ENCODE measurements around the gene ARV1. TPM values are rescaled to one million over a fixed set of nuclear protein-coding genes. Genes with fewer than 3 reads are reported as not detected.
"Not testable (repeated sequence)": the region's sequence is repeated elsewhere in the genome, so short reads cannot be mapped to it uniquely, and the experiment has no call there.

The ARV1 gene
- total and polyA plus RNA-seq, 4 donors, result 24.1 to 40.4 (median 31.7) TPM

GRCh38 chr1:231011360-231011759 is 32.5 kb downstream of the ARV1 start:
- Histone ChIP-seq H3K27ac (ENCODE audit: low read depth, low read length) (no peak overlapping the region), H3K4me3 (ENCODE audit: low read depth, low read length) (no peak overlapping the region), H3K27me3 (ENCODE audit: control insufficient read depth, insufficient read depth, low read length) (no peaks in the 10 kb centered on the region), H3K9me3 (ENCODE audit: control insufficient read depth, insufficient read depth, low read length) (peaks cover 3% of the 10 kb centered on the region), H3K36me3 (ENCODE audit: control insufficient read depth, insufficient read depth, low read length) (peaks cover 6% of the 10 kb centered on the region), H3K4me1 (ENCODE audit: control insufficient read depth, insufficient read depth, low read length) (no peaks in the 10 kb centered on the region)
- no peak for DNase-seq (ENCODE audit: low read depth in 4 of 6, low spot score in 6 of 6)
- 100% methylated on average over 2 of the region's 2 CpGs for WGBS (ENCODE audit: insufficient coverage)

GRCh38 chr1:231011963-231012362 is 33.1 kb downstream of the ARV1 start:
- H3K9me3 ChIP-seq (ENCODE audit: control insufficient read depth, insufficient read depth, low read length), result peaks cover 1% of the 10 kb centered on the region
- H3K36me3 ChIP-seq (ENCODE audit: control insufficient read depth, insufficient read depth, low read length), result peaks cover 6% of the 10 kb centered on the region
- DNase-seq (ENCODE audit: low read depth in 4 of 6, low spot score in 6 of 6), result no peak
- WGBS (ENCODE audit: insufficient coverage), result 97% methylated on average over 5 of the region's 5 CpGs
- no peaks in the 10 kb centered on the region for H3K4me1 ChIP-seq (ENCODE audit: control insufficient read depth, insufficient read depth, low read length)
- no peaks in the 10 kb centered on the region for H3K27me3 ChIP-seq (ENCODE audit: control insufficient read depth, insufficient read depth, low read length)
- H3K4me3 ChIP-seq (ENCODE audit: low read depth, low read length), result no peak overlapping the region
- no peak overlapping the region for H3K27ac ChIP-seq (ENCODE audit: low read depth, low read length)

GRCh38 chr1:231013391-231014015 is 34.6 kb downstream of the ARV1 start:
- no peak for DNase-seq (ENCODE audit: low read depth in 4 of 6, low spot score in 6 of 6)
- Histone ChIP-seq H3K4me1 (ENCODE audit: control insufficient read depth, insufficient read depth, low read length) (no peaks in the 10 kb centered on the region), H3K36me3 (ENCODE audit: control insufficient read depth, insufficient read depth, low read length) (peaks cover 6% of the 10 kb centered on the region), H3K4me3 (ENCODE audit: low read depth, low read length) (no peak overlapping the region), H3K9me3 (ENCODE audit: control insufficient read depth, insufficient read depth, low read length) (no peaks in the 10 kb centered on the region), H3K27me3 (ENCODE audit: control insufficient read depth, insufficient read depth, low read length) (no peaks in the 10 kb centered on the region), H3K27ac (ENCODE audit: low read depth, low read length) (no peak overlapping the region)
- WGBS (ENCODE audit: insufficient coverage), result 83% methylated on average over 2 of the region's 3 CpGs

- no peak overlapping the region for H3K4me3 ChIP-seq (ENCODE audit: low read depth, low read length)
- no peak for DNase-seq (ENCODE audit: low read depth in 4 of 6, low spot score in 6 of 6)
- H3K27me3 ChIP-seq (ENCODE audit: control insufficient read depth, insufficient read depth, low read length), result no peaks in the 10 kb centered on the region
- H3K27ac ChIP-seq (ENCODE audit: low read depth, low read length), result no peak overlapping the region
- 100% methylated on average over 3 of the region's 6 CpGs for WGBS (ENCODE audit: insufficient coverage)
- peaks cover 14% of the 10 kb centered on the region for H3K36me3 ChIP-seq (ENCODE audit: control insufficient read depth, insufficient read depth, low read length)
- peaks cover 5% of the 10 kb centered on the region for H3K4me1 ChIP-seq (ENCODE audit: control insufficient read depth, insufficient read depth, low read length)
- no peaks in the 10 kb centered on the region for H3K9me3 ChIP-seq (ENCODE audit: control insufficient read depth, insufficient read depth, low read length)
Measured at GRCh38 chr1:231016234-231016633, 37.3 kb downstream of the ARV1 start.

- no peak for DNase-seq (ENCODE audit: low read depth in 4 of 6, low spot score in 6 of 6)
- 100% methylated on average over 1 of the region's 5 CpGs for WGBS (ENCODE audit: insufficient coverage)
- Histone ChIP-seq H3K27me3 (ENCODE audit: control insufficient read depth, insufficient read depth, low read length) (no peaks in the 10 kb centered on the region), H3K4me3 (ENCODE audit: low read depth, low read length) (no peak overlapping the region), H3K4me1 (ENCODE audit: control insufficient read depth, insufficient read depth, low read length) (peaks cover 6% of the 10 kb centered on the region), H3K36me3 (ENCODE audit: control insufficient read depth, insufficient read depth, low read length) (peaks cover 14% of the 10 kb centered on the region), H3K9me3 (ENCODE audit: control insufficient read depth, insufficient read depth, low read length) (no peaks in the 10 kb centered on the region), H3K27ac (ENCODE audit: low read depth, low read length) (no peak overlapping the region)
Measured at GRCh38 chr1:231016966-231017365, 38.1 kb downstream of the ARV1 start.

GRCh38 chr1:231019711-231020110 is 40.8 kb downstream of the ARV1 start:
- Histone ChIP-seq H3K27me3 (ENCODE audit: control insufficient read depth, insufficient read depth, low read length) (no peaks in the 10 kb centered on the region), H3K27ac (ENCODE audit: low read depth, low read length) (no peak overlapping the region), H3K4me3 (ENCODE audit: low read depth, low read length) (no peak overlapping the region), H3K4me1 (ENCODE audit: control insufficient read depth, insufficient read depth, low read length) (peaks cover 9% of the 10 kb centered on the region), H3K9me3 (ENCODE audit: control insufficient read depth, insufficient read depth, low read length) (no peaks in the 10 kb centered on the region), H3K36me3 (ENCODE audit: control insufficient read depth, insufficient read depth, low read length) (peaks cover 18% of the 10 kb centered on the region)
- WGBS (ENCODE audit: insufficient coverage), result 90% methylated on average over 11 of the region's 14 CpGs
- no peak for DNase-seq (ENCODE audit: low read depth in 4 of 6, low spot score in 6 of 6)

GRCh38 chr1:231020139-231020601 is 41.3 kb downstream of the ARV1 start:
- Histone ChIP-seq H3K27ac (ENCODE audit: low read depth, low read length) (no peak overlapping the region), H3K36me3 (ENCODE audit: control insufficient read depth, insufficient read depth, low read length) (peaks cover 15% of the 10 kb centered on the region), H3K27me3 (ENCODE audit: control insufficient read depth, insufficient read depth, low read length) (no peaks in the 10 kb centered on the region), H3K9me3 (ENCODE audit: control insufficient read depth, insufficient read depth, low read length) (no peaks in the 10 kb centered on the region), H3K4me3 (ENCODE audit: low read depth, low read length) (no peak overlapping the region), H3K4me1 (ENCODE audit: control insufficient read depth, insufficient read depth, low read length) (peaks cover 9% of the 10 kb centered on the region)
- 81% methylated on average over 14 of the region's 14 CpGs for WGBS (ENCODE audit: insufficient coverage)
- DNase-seq (ENCODE audit: low read depth in 4 of 6, low spot score in 6 of 6), result no peak

- H3K4me3 ChIP-seq (ENCODE audit: low read depth, low read length), result no peak overlapping the region
- peaks cover 9% of the 10 kb centered on the region for H3K4me1 ChIP-seq (ENCODE audit: control insufficient read depth, insufficient read depth, low read length)
- no peaks in the 10 kb centered on the region for H3K9me3 ChIP-seq (ENCODE audit: control insufficient read depth, insufficient read depth, low read length)
- no peak overlapping the region for H3K27ac ChIP-seq (ENCODE audit: low read depth, low read length)
- peaks cover 11% of the 10 kb centered on the region for H3K36me3 ChIP-seq (ENCODE audit: control insufficient read depth, insufficient read depth, low read length)
- 65% methylated on average over 5 of the region's 7 CpGs for WGBS (ENCODE audit: insufficient coverage)
- no peaks in the 10 kb centered on the region for H3K27me3 ChIP-seq (ENCODE audit: control insufficient read depth, insufficient read depth, low read length)
- no peak for DNase-seq (ENCODE audit: low read depth in 4 of 6, low spot score in 6 of 6)
Measured at GRCh38 chr1:231020816-231021215, 41.9 kb downstream of the ARV1 start.

GRCh38 chr1:231021540-231022031 is 42.7 kb downstream of the ARV1 start:
- DNase-seq (ENCODE audit: low read depth in 4 of 6, low spot score in 6 of 6), result no peak
- 83% methylated on average over 12 of the region's 12 CpGs for WGBS (ENCODE audit: insufficient coverage)
- peaks cover 11% of the 10 kb centered on the region for H3K36me3 ChIP-seq (ENCODE audit: control insufficient read depth, insufficient read depth, low read length)
- H3K27ac ChIP-seq (ENCODE audit: low read depth, low read length), result no peak overlapping the region
- no peak overlapping the region for H3K4me3 ChIP-seq (ENCODE audit: low read depth, low read length)
- H3K4me1 ChIP-seq (ENCODE audit: control insufficient read depth, insufficient read depth, low read length), result peaks cover 9% of the 10 kb centered on the region
- H3K9me3 ChIP-seq (ENCODE audit: control insufficient read depth, insufficient read depth, low read length), result no peaks in the 10 kb centered on the region
- no peaks in the 10 kb centered on the region for H3K27me3 ChIP-seq (ENCODE audit: control insufficient read depth, insufficient read depth, low read length)

GRCh38 chr1:231022543-231022942 is 43.6 kb downstream of the ARV1 start:
- peaks cover 11% of the 10 kb centered on the region for H3K36me3 ChIP-seq (ENCODE audit: control insufficient read depth, insufficient read depth, low read length)
- not testable (repeated sequence) for H3K4me1 ChIP-seq (ENCODE audit: control insufficient read depth, insufficient read depth, low read length); H3K9me3 ChIP-seq (ENCODE audit: control insufficient read depth, insufficient read depth, low read length); H3K27ac ChIP-seq (ENCODE audit: low read depth, low read length); DNase-seq (ENCODE audit: low read depth in 4 of 6, low spot score in 6 of 6); H3K27me3 ChIP-seq (ENCODE audit: control insufficient read depth, insufficient read depth, low read length); H3K4me3 ChIP-seq (ENCODE audit: low read depth, low read length)
- WGBS (ENCODE audit: insufficient coverage), result 85% methylated on average over 5 of the region's 7 CpGs

Measured in spinal cord (tissue), 10 donors.